ENCODE measurements around the gene SREBF2.

- no peak for TF ChIP-seq CTCF (IDR thresholded peaks at IDR 0.05; ENCODE audit: low read depth, low read length)
- no peak for TF ChIP-seq EZH2phosphoT487 (IDR thresholded peaks at IDR 0.05; ENCODE audit: low read depth)
Measured at GRCh38 chr22:41801147-41801819, 31.6 kb upstream of the SREBF2 start.
